Adrenal gland (tissue), 5 donors: ENCODE data around the gene TEKT5.

Source experiments
- CTCF ChIP-seq, 6 experiments: fragments of 450-650 bp in 4 of 6; fragments of 200-600 bp in 2 of 6; sonication (generic) in 1 of 6; IDR thresholded peaks; 1 replicate in 5 of 6; 2 replicates in 1 of 6; pipeline versions ENCODE4 v1.5.1 to v1.8.0; 2016 to 2021; ENCODE audit warnings: antibody characterized with exemption in 6 of 6, mild to moderate bottlenecking in 2 of 6, moderate library complexity in 1 of 6
- POLR2A ChIP-seq, 2 donors: fragments of 450-650 bp; IDR thresholded peaks; one replicate each; pipeline ENCODE4 v1.6.1; 2017; ENCODE audit warnings: antibody characterized with exemption in 2 of 2, mild to moderate bottlenecking in 2 of 2, moderate library complexity in 1 of 2
- donor health status: DM: no; HTN: no; CAD: no.

- TF ChIP-seq POLR2A (IDR thresholded peaks at IDR 0.05) (no peak), CTCF (IDR thresholded peaks at IDR 0.05) (no peak)
Observed at GRCh38 chr16:10605636-10606035, 89.1 kb downstream of the TEKT5 start.
